Duodenal mucosa (tissue), 2 donors: ENCODE measurements around the gene EPB41.

Experiments used
- H3K27ac ChIP-seq: one replicate; pipeline ENCODE4 v1.7.0; 2013; ENCODE audit warnings: low read depth, low read length
- H3K27me3 ChIP-seq, 2 donors: one replicate each; pipeline ENCODE4 v1.7.0; 2013; ENCODE audit warnings: low read length in 2 of 2, control low read depth in 1 of 2; ENCODE audit not compliant: insufficient read depth in 2 of 2, control insufficient read depth in 1 of 2
- H3K36me3 ChIP-seq, 2 donors: one replicate each; pipeline ENCODE4 v1.7.0; 2013; ENCODE audit warnings: low read length in 2 of 2, control low read depth in 1 of 2; ENCODE audit not compliant: insufficient read depth in 2 of 2, control insufficient read depth in 1 of 2
- H3K4me1 ChIP-seq, 2 donors: one replicate each; pipeline ENCODE4 v1.7.0; 2013; ENCODE audit warnings: low read length in 2 of 2, control low read depth in 1 of 2; ENCODE audit not compliant: insufficient read depth in 2 of 2, control insufficient read depth in 1 of 2
- H3K4me3 ChIP-seq, 2 donors: one replicate each; pipeline ENCODE4 v1.7.0; 2013; ENCODE audit warnings: low read length in 2 of 2, low read depth in 1 of 2
- H3K9ac ChIP-seq, 2 donors: one replicate each; pipeline ENCODE4 v1.7.0; 2013; ENCODE audit warnings: low read length in 2 of 2, low read depth in 1 of 2
- H3K9me3 ChIP-seq, 2 donors: one replicate each; pipeline ENCODE4 v1.7.0; 2013; ENCODE audit warnings: low read length in 2 of 2, control low read depth in 1 of 2; ENCODE audit not compliant: control insufficient read depth in 1 of 2

Gene EPB41

GRCh38 chr1:28890435-28890834 lies 23.9 kb upstream of the EPB41 start:
- peaks cover 0 to 7% of the 10 kb centered on the region in 2 donors for H3K36me3 ChIP-seq
- H3K4me3 ChIP-seq = no peak overlapping the region
- H3K4me1 ChIP-seq = peaks cover 14 to 20% of the 10 kb centered on the region in 2 donors
- H3K27me3 ChIP-seq = no peaks in the 10 kb centered on the region
- no peak overlapping the region for H3K9ac ChIP-seq
- H3K27ac ChIP-seq = no peak overlapping the region
- H3K9me3 ChIP-seq = no peaks in the 10 kb centered on the region

GRCh38 chr1:28890836-28891235 lies 23.5 kb upstream of the EPB41 start:
- Histone ChIP-seq H3K4me1 (peaks cover 11 to 16% of the 10 kb centered on the region in 2 donors), H3K4me3 (no peak overlapping the region), H3K9me3 (no peaks in the 10 kb centered on the region), H3K27ac (no peak overlapping the region), H3K36me3 (peaks cover 0 to 7% of the 10 kb centered on the region in 2 donors), H3K27me3 (no peaks in the 10 kb centered on the region), H3K9ac (no peak overlapping the region)

- H3K27ac ChIP-seq = no peak overlapping the region
- H3K4me3 ChIP-seq = no peak overlapping the region
- H3K9ac ChIP-seq = no peak overlapping the region
- peaks cover 8 to 12% of the 10 kb centered on the region in 2 donors for H3K4me1 ChIP-seq
- peaks cover 0 to 7% of the 10 kb centered on the region in 2 donors for H3K36me3 ChIP-seq
- no peaks in the 10 kb centered on the region for H3K9me3 ChIP-seq
- no peaks in the 10 kb centered on the region for H3K27me3 ChIP-seq
Measured at GRCh38 chr1:28891256-28891655, 23.1 kb upstream of the EPB41 start.

DNA sequence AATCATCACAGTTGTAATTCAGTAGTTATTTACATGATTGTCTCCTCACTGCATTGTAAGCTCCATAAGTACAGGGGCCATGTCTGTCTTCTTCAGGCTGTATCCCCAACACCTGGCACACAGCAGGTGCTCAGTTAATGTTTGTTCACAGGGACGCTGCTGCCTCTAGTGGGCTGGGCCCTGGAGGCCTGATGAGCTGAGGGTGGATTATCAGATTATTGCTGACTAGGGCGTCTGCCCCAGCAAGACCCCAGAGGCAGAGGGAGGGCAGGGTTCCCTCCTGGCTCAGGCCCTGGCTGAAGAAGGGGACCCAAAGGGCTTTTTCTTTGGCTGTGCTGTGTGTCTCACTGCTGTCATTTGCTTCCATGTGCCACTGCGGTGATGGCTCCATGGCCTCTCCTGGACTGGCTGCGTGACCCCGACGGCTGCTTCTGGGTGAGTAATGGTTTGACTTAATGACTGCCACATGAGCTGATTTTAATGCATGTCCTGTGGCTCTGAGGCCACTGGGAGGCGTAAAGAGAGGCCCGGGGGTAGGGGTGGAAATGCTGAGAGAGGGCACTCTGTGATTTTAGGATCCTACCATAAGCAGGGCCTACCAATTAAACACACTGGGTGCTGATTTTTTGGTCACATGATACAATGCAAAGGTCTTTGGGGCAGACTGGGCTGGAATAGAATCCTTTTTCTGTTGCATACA lies 20.8 kb upstream of the EPB41 start:
- Histone ChIP-seq H3K9me3 (no peaks in the 10 kb centered on the region), H3K27ac (no peak overlapping the region), H3K9ac (no peak overlapping the region), H3K4me1 (peaks cover 4 to 5% of the 10 kb centered on the region in 2 donors), H3K36me3 (peaks cover 0 to 7% of the 10 kb centered on the region in 2 donors), H3K27me3 (no peaks in the 10 kb centered on the region), H3K4me3 (no peak overlapping the region)

GRCh38 chr1:28894785-28895184 lies 19.6 kb upstream of the EPB41 start:
- H3K9me3 ChIP-seq = no peaks in the 10 kb centered on the region
- no peak overlapping the region for H3K9ac ChIP-seq
- peaks cover 8 to 10% of the 10 kb centered on the region in 2 donors for H3K4me1 ChIP-seq
- no peaks in the 10 kb centered on the region for H3K27me3 ChIP-seq
- no peak overlapping the region for H3K4me3 ChIP-seq
- H3K36me3 ChIP-seq = peaks cover 0 to 7% of the 10 kb centered on the region in 2 donors
- no peak overlapping the region for H3K27ac ChIP-seq

- Histone ChIP-seq H3K9me3 (no peaks in the 10 kb centered on the region), H3K27ac (no peak overlapping the region), H3K9ac (no peak overlapping the region), H3K4me3 (no peak overlapping the region), H3K4me1 (peaks cover 8 to 10% of the 10 kb centered on the region in 2 donors), H3K36me3 (peaks cover 0 to 7% of the 10 kb centered on the region in 2 donors), H3K27me3 (no peaks in the 10 kb centered on the region)
Measured at GRCh38 chr1:28895896-28896608, 18.3 kb upstream of the EPB41 start.

DNA sequence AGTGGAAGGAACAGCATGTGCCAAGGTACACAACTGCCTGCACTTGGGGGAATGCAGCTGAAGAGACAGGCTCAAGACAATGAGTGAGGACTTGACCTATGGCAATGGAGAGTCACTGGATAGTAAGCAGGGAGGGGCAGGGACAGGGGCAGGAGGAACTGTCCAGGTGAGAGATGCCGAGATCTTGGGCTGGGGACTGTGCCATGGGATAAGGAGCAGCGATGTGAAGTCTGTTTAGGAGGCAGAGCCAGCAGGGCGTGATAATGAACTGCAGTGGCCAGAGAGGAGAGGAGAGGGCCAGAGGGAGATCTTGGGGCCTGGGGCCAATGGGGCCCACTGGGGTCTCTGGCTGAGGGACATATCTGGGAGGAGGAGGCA lies 17.8 kb upstream of the EPB41 start:
- H3K4me1 ChIP-seq = peaks cover 8 to 10% of the 10 kb centered on the region in 2 donors
- no peak overlapping the region for H3K9ac ChIP-seq
- no peaks in the 10 kb centered on the region for H3K27me3 ChIP-seq
- no peak overlapping the region for H3K27ac ChIP-seq
- H3K36me3 ChIP-seq = peaks cover 0 to 7% of the 10 kb centered on the region in 2 donors
- H3K4me3 ChIP-seq = no peak overlapping the region
- H3K9me3 ChIP-seq = no peaks in the 10 kb centered on the region

- no peak overlapping the region for H3K4me3 ChIP-seq
- no peak overlapping the region for H3K9ac ChIP-seq
- H3K36me3 ChIP-seq = peaks cover 0 to 7% of the 10 kb centered on the region in 2 donors
- no peaks in the 10 kb centered on the region for H3K27me3 ChIP-seq
- H3K4me1 ChIP-seq = peaks cover 8 to 10% of the 10 kb centered on the region in 2 donors
- no peaks in the 10 kb centered on the region for H3K9me3 ChIP-seq
- H3K27ac ChIP-seq = no peak overlapping the region
Measured at GRCh38 chr1:28897789-28898188, 16.6 kb upstream of the EPB41 start.

GRCh38 chr1:28898405-28898881 lies 15.9 kb upstream of the EPB41 start:
- H3K4me3 ChIP-seq = no peak overlapping the region
- H3K27me3 ChIP-seq = no peaks in the 10 kb centered on the region
- H3K9me3 ChIP-seq = no peaks in the 10 kb centered on the region
- H3K9ac ChIP-seq = no peak overlapping the region
- peaks cover 0 to 7% of the 10 kb centered on the region in 2 donors for H3K36me3 ChIP-seq
- peaks cover 8 to 10% of the 10 kb centered on the region in 2 donors for H3K4me1 ChIP-seq
- no peak overlapping the region for H3K27ac ChIP-seq

DNA sequence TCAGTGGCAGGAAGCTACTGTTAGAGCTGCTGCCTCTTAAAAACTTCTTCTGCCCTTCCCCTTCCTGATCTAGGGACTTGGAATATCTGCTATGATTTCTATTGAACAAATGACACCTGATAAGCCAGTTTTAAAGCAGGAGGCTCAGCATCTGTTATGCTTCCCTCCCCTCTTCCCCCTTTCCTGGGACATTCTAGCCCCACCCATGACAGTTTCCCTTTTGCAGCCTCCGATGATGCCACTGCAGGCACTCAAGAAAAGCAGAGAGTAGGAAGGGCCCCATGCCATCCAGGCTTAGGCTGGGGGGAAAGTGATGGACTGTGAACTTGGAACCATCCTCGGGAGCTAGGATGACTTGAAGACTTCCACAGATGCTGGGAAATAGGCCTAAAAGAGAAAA lies 15.1 kb upstream of the EPB41 start:
- Histone ChIP-seq H3K27me3 (no peaks in the 10 kb centered on the region), H3K36me3 (peaks cover 0 to 3% of the 10 kb centered on the region in 2 donors), H3K9ac (no peak overlapping the region), H3K4me3 (no peak overlapping the region), H3K9me3 (no peaks in the 10 kb centered on the region), H3K27ac (no peak overlapping the region), H3K4me1 (peaks cover 8 to 10% of the 10 kb centered on the region in 2 donors)
